Esophagus squamous epithelium (tissue), 5 donors: ENCODE results near the gene GRIP2. TPM values are rescaled to one million over a fixed set of nuclear protein-coding genes. Genes with fewer than 3 reads are reported as not detected.

Experiments used
- DNase-seq: peaks from one replicate; lab custom pipeline; 2025; lab: John Stamatoyannopoulos, UW
- H3K27ac ChIP-seq, 4 donors: fragments of 200-600 bp; sonication (generic); one replicate each; pipeline ENCODE4 v1.5.1; 2016 to 2019; ENCODE audit warnings: mild to moderate bottlenecking in 1 of 4
- H3K27me3 ChIP-seq, 4 donors: fragments of 200-600 bp; sonication (generic); 1 replicate in 3 of 4; 2 replicates in 1 of 4; pipeline versions ENCODE4 v1.5.1 to v1.6.0; 2017 to 2021; ENCODE audit warnings: antibody characterized with exemption in 1 of 4
- H3K36me3 ChIP-seq, 3 donors: fragments of 200-600 bp; sonication (generic); one replicate each; pipeline ENCODE4 v1.5.1; 2016 to 2019
- H3K4me1 ChIP-seq, 3 donors: fragments of 200-600 bp; sonication (generic); one replicate each; pipeline ENCODE4 v1.5.1; 2017 to 2019
- H3K4me3 ChIP-seq, 4 donors: fragments of 200-600 bp; sonication (generic); 1 replicate in 3 of 4; 2 replicates in 1 of 4; pipeline ENCODE4 v1.5.1; 2016 to 2019; ENCODE audit warnings: mild to moderate bottlenecking in 2 of 4, moderate library complexity in 1 of 4
- H3K9me3 ChIP-seq, 3 donors: fragments of 200-600 bp; sonication (generic); one replicate each; pipeline ENCODE4 v1.5.1; 2016 to 2019
- CTCF ChIP-seq, 6 experiments: fragments of 450-650 bp in 4 of 6; fragments of 200-600 bp in 2 of 6; sonication (generic) in 2 of 6; IDR thresholded peaks; one replicate each; pipeline ENCODE4 v1.5.1; 2016 to 2019; ENCODE audit warnings: antibody characterized with exemption in 6 of 6, mild to moderate bottlenecking in 4 of 6, moderate library complexity in 4 of 6
- POLR2A ChIP-seq, 4 donors: fragments of 450-650 bp; IDR thresholded peaks; one replicate each; pipeline ENCODE4 v1.6.1; 2017; ENCODE audit warnings: antibody characterized with exemption in 4 of 4, mild to moderate bottlenecking in 4 of 4, moderate library complexity in 3 of 4
- WGBS, 2 donors: methylation state at CpG; one replicate each; pipeline ENCODE4 v1.1.5; 2018; 5-methylcytosine and 5-hydroxymethylcytosine counted together
- intact Hi-C: fragments of 100-400 bp; cut with DNase I; formaldehyde crosslinking; loops from one replicate; pipeline ENCODE4 v1.15.0; 2022
- total RNA-seq, 4 donors: library from RNA; depleted of rRNA; stranded (reverse); fragments of >200 nt; gene quantifications; one replicate each; pipeline ENCODE4 v1.1.0, GENCODE V29; 2016
- donor health status: DM: yes; HTN: yes; CAD: no.

GRIP2 gene
- total RNA-seq, 4 donors from 2014 or later = 0.23 to 2.9 (median 0.53) TPM

GRCh38 chr3:14460342-14461005 lies 79.7 kb downstream of the GRIP2 start:
- no peak for TF ChIP-seq CTCF (IDR thresholded peaks at IDR 0.05)
- H3K4me3 ChIP-seq = no peak overlapping the region
- no peaks in the 10 kb centered on the region for H3K9me3 ChIP-seq
- no peak for DNase-seq
- 32 to 41% methylated on average over 8 to 9 of the region's 9 CpGs for WGBS, 2 donors
- H3K36me3 ChIP-seq = peaks cover 0 to 67% (median 4%) of the 10 kb centered on the region in 3 donors
- H3K27ac ChIP-seq = peak overlapping the region in 3 of 4 donors; percentile 27 to 61 (median 30)
- intact Hi-C loops = no loop called here
- peaks cover 1 to 30% (median 9%) of the 10 kb centered on the region in 3 donors for H3K4me1 ChIP-seq
- no peaks in the 10 kb centered on the region for H3K27me3 ChIP-seq

GRCh38 chr3:14459787-14460186 lies 80.4 kb downstream of the GRIP2 start:
- Histone ChIP-seq H3K4me1 (peaks cover 4 to 37% (median 9%) of the 10 kb centered on the region in 3 donors), H3K27me3 (no peaks in the 10 kb centered on the region), H3K4me3 (no peak overlapping the region), H3K9me3 (no peaks in the 10 kb centered on the region), H3K27ac (no peak overlapping the region), H3K36me3 (peaks cover 0 to 67% (median 4%) of the 10 kb centered on the region in 3 donors)
- TF ChIP-seq CTCF (IDR thresholded peaks at IDR 0.05) (no peak), POLR2A (IDR thresholded peaks at IDR 0.05) (no peak)
- DNase-seq = no peak
- WGBS, 2 donors = 27 to 82% methylated on average over 2 to 3 of the region's 3 CpGs
- intact Hi-C loops = loop anchor here (5.0 kb wide), 1 partner anchor 57 kb away; the partner anchor contains the start of gene SLC6A6

- no peaks in the 10 kb centered on the region for H3K27me3 ChIP-seq
- peaks cover 0 to 63% (median 4%) of the 10 kb centered on the region in 3 donors for H3K36me3 ChIP-seq
- H3K4me3 ChIP-seq = no peak overlapping the region
- TF ChIP-seq POLR2A (IDR thresholded peaks at IDR 0.05) (no peak), CTCF (IDR thresholded peaks at IDR 0.05) (no peak)
- H3K4me1 ChIP-seq = peaks cover 4 to 41% (median 12%) of the 10 kb centered on the region in 3 donors
- WGBS, 2 donors = 94 to 100% methylated on average over 1 to 2 of the region's 5 CpGs
- H3K9me3 ChIP-seq = no peaks in the 10 kb centered on the region
- no peak overlapping the region for H3K27ac ChIP-seq
- no peak for DNase-seq
- intact Hi-C loops = loop anchor here (5.0 kb wide), 1 partner anchor 57 kb away; the partner anchor contains the start of gene SLC6A6
Measured at GRCh38 chr3:14459384-14459783, 80.8 kb downstream of the GRIP2 start.

- Histone ChIP-seq H3K36me3 (peaks cover 0 to 56% (median 4%) of the 10 kb centered on the region in 3 donors), H3K9me3 (no peaks in the 10 kb centered on the region), H3K4me1 (peaks cover 9 to 48% (median 19%) of the 10 kb centered on the region in 3 donors), H3K27me3 (no peaks in the 10 kb centered on the region), H3K27ac (no peak overlapping the region), H3K4me3 (no peak overlapping the region)
- TF ChIP-seq CTCF (IDR thresholded peaks at IDR 0.05) = no peak
- intact Hi-C loops = loop anchor here (5.0 kb wide), 1 partner anchor 56 kb away; the partner anchor contains the start of gene SLC6A6
- no peak for DNase-seq
- 65 to 76% methylated on average over 7 to 11 of the region's 11 CpGs for WGBS, 2 donors
Measured at GRCh38 chr3:14458434-14459275, 81.5 kb downstream of the GRIP2 start.
